Caco-2 (cell line): ENCODE measurements around the gene SHANK2. TPM values are rescaled to one million over a fixed set of nuclear protein-coding genes. Genes with fewer than 3 reads are reported as not detected.
A peak's percentile ranks its signal among the peaks of the same experiment; 100 is the strongest.

Source experiments
- BruUV-seq: library from RNA; stranded (reverse); fragments of 400-500 nt; replicated peaks from 2 replicates; lab custom pipeline; 2021; lab: Mats Ljungman, UMichigan
- CTCF ChIA-PET: fragments of 300-600 bp; sonication (Branson Sonifier 250); formaldehyde crosslinking; loops from one replicate; lab custom pipeline; 2022; ENCODE audit warnings: antibody characterized with exemption; lab: Charles Lee
- POLR2A ChIA-PET: fragments of 300-600 bp; sonication (Branson Sonifier 250); formaldehyde crosslinking; loops from one replicate; lab custom pipeline; 2022; ENCODE audit warnings: antibody characterized with exemption; lab: Charles Lee
- DNase-seq, 2 experiments: peaks; one replicate each; pipeline versions ENCODE4 v3.0.0 to v3.0.0-alpha.2; 2020 to 2022
- H3K27me3 ChIP-seq: replicated peaks from 2 replicates; pipeline ENCODE4 v1.6.0; 2011; ENCODE audit warnings: low read length; ENCODE audit not compliant: control insufficient read depth, insufficient read depth
- H3K36me3 ChIP-seq: 2 replicates; pipeline ENCODE4 v1.5.1; 2011; ENCODE audit warnings: low read length; ENCODE audit not compliant: control insufficient read depth, insufficient read depth
- H3K4me1 ChIP-seq: fragments of 250-450 bp; sonication (Bioruptor Pico); 2 replicates; pipeline ENCODE4 v1.5.1; 2020; ENCODE audit warnings: mild to moderate bottlenecking
- H3K4me3 ChIP-seq: 2 replicates; pipeline ENCODE4 v1.5.1; 2011; ENCODE audit warnings: low read depth, mild to moderate bottlenecking, control low read depth, low read length
- H3K9me3 ChIP-seq: fragments of 250-450 bp; sonication (Bioruptor Pico); 2 replicates; pipeline ENCODE4 v1.5.1; 2020; ENCODE audit warnings: mild to moderate bottlenecking, moderate library complexity
- H3K27ac Mint-ChIP-seq: one replicate; pipeline ENCODE4 v1.8.0; 2022; ENCODE audit warnings: mixed read lengths; ENCODE audit not compliant: unreplicated experiment
- H3K27me3 Mint-ChIP-seq: one replicate; pipeline ENCODE4 v1.8.0; 2022; ENCODE audit warnings: mixed read lengths; ENCODE audit not compliant: insufficient read depth, unreplicated experiment
- H3K36me3 Mint-ChIP-seq: one replicate; pipeline ENCODE4 v1.8.0; 2022; ENCODE audit warnings: mild to moderate bottlenecking, mixed read lengths; ENCODE audit not compliant: insufficient read depth, unreplicated experiment
- H3K4me1 Mint-ChIP-seq: one replicate; pipeline ENCODE4 v1.8.0; 2022; ENCODE audit warnings: low read depth, mixed read lengths; ENCODE audit not compliant: unreplicated experiment
- H3K4me3 Mint-ChIP-seq: one replicate; pipeline ENCODE4 v1.8.0; 2022; ENCODE audit warnings: mild to moderate bottlenecking, moderate library complexity, mixed read lengths; ENCODE audit not compliant: unreplicated experiment
- H3K9me3 Mint-ChIP-seq: one replicate; pipeline ENCODE4 v1.8.0; 2022; ENCODE audit warnings: mixed read lengths; ENCODE audit not compliant: unreplicated experiment
- CTCF ChIP-seq, 2 experiments: fragments of 200-600 bp in 1 of 2; IDR thresholded peaks; 1 replicate in 1 of 2; 2 replicates in 1 of 2; pipeline versions ENCODE4 v1.5.1 to v1.8.0; 2011 to 2022; ENCODE audit warnings: antibody characterized with exemption in 1 of 2, control low read depth in 1 of 2, inconsistent platforms in 1 of 2, low read depth in 1 of 2, low read length in 1 of 2, mild to moderate bottlenecking in 1 of 2, moderate library complexity in 1 of 2; ENCODE audit not compliant: insufficient read depth in 1 of 2, severe bottlenecking in 1 of 2, unreplicated experiment in 1 of 2
- intact Hi-C: fragments of 100-400 bp; cut with micrococcal nuclease; formaldehyde crosslinking; loops from one replicate; pipeline ENCODE4 v1.10.0; 2022; ENCODE audit not compliant: unreplicated experiment
- total RNA-seq: library from RNA; stranded (reverse); gene quantifications from 2 replicates; pipeline ENCODE4 v1.2.3, GENCODE V29; 2022

Gene SHANK2
- total RNA-seq, 1 experiment from 2014 or later, result 177 TPM

GRCh38 chr11:71209656-71210055 lies 42.7 kb downstream of the SHANK2 start:
- intact Hi-C loops, result no loop called here
- no TSS peak for BruUV-seq
- H3K27me3 ChIP-seq, result no peaks in the 10 kb centered on the region

GRCh38 chr11:71209181-71209580 lies 43.2 kb downstream of the SHANK2 start:
- ChIA-PET CTCF (no interaction called here), POLR2A (no interaction called here)
- peaks cover 35% of the 10 kb centered on the region for H3K4me1 Mint-ChIP-seq
- no peaks in the 10 kb centered on the region for H3K27me3 ChIP-seq
- H3K36me3 ChIP-seq, result peaks cover 15% of the 10 kb centered on the region
- H3K27ac Mint-ChIP-seq, result no peak overlapping the region
- intact Hi-C loops, result no loop called here
- no peaks in the 10 kb centered on the region for H3K9me3 Mint-ChIP-seq
- no peak overlapping the region for H3K4me3 ChIP-seq
- peaks cover 24% of the 10 kb centered on the region for H3K4me1 ChIP-seq
- peaks cover 95% of the 10 kb centered on the region for H3K36me3 Mint-ChIP-seq
- H3K4me3 Mint-ChIP-seq, result no peak overlapping the region
- BruUV-seq, result no TSS peak
- DNase-seq, result peak in 1 of 2 experiments; percentile 37
- peaks cover 14% of the 10 kb centered on the region for H3K9me3 ChIP-seq
- no peak for TF ChIP-seq CTCF (IDR thresholded peaks at IDR 0.05; ENCODE audit: insufficient read depth in 1 of 2, low read depth in 1 of 2, low read length in 1 of 2, severe bottlenecking in 1 of 2, unreplicated experiment in 1 of 2)
- H3K27me3 Mint-ChIP-seq, result no peaks in the 10 kb centered on the region

More at GRCh38 chr11:71209656-71210055, 42.7 kb downstream of the SHANK2 start:
- no peak for TF ChIP-seq CTCF (IDR thresholded peaks at IDR 0.05; ENCODE audit: insufficient read depth in 1 of 2, low read depth in 1 of 2, low read length in 1 of 2, severe bottlenecking in 1 of 2, unreplicated experiment in 1 of 2)
- Histone ChIP-seq H3K4me3 (no peak overlapping the region), H3K9me3 (peaks cover 14% of the 10 kb centered on the region), H3K36me3 (peaks cover 15% of the 10 kb centered on the region), H3K4me1 (peaks cover 24% of the 10 kb centered on the region)
- ChIA-PET CTCF (no interaction called here), POLR2A (no interaction called here)
- Mint-ChIP-seq H3K9me3 (no peaks in the 10 kb centered on the region), H3K36me3 (peaks cover 94% of the 10 kb centered on the region), H3K27me3 (no peaks in the 10 kb centered on the region), H3K27ac (no peak overlapping the region), H3K4me1 (peaks cover 38% of the 10 kb centered on the region), H3K4me3 (no peak overlapping the region)
- peak in 1 of 2 experiments; percentile 26 for DNase-seq

GRCh38 chr11:71208011-71208774 lies 44.2 kb downstream of the SHANK2 start:
- POLR2A ChIA-PET, result no interaction called here
- H3K27ac Mint-ChIP-seq, result peak overlapping the region; percentile 9

More at GRCh38 chr11:71208011-71208774, 44.2 kb downstream of the SHANK2 start:
- Mint-ChIP-seq H3K36me3 (peaks cover 96% of the 10 kb centered on the region), H3K27me3 (no peaks in the 10 kb centered on the region), H3K4me1 (peaks cover 28% of the 10 kb centered on the region), H3K9me3 (no peaks in the 10 kb centered on the region), H3K4me3 (no peak overlapping the region)
- DNase-seq, result peak in 1 of 2 experiments; percentile 34
- intact Hi-C loops, result no loop called here
- H3K9me3 ChIP-seq, result peaks cover 14% of the 10 kb centered on the region
- CTCF ChIA-PET, result no interaction called here
- peaks cover 24% of the 10 kb centered on the region for H3K4me1 ChIP-seq
- H3K36me3 ChIP-seq, result peaks cover 15% of the 10 kb centered on the region
- no peak overlapping the region for H3K4me3 ChIP-seq
- no peaks in the 10 kb centered on the region for H3K27me3 ChIP-seq
- no TSS peak for BruUV-seq
- no peak for TF ChIP-seq CTCF (IDR thresholded peaks at IDR 0.05; ENCODE audit: insufficient read depth in 1 of 2, low read depth in 1 of 2, low read length in 1 of 2, severe bottlenecking in 1 of 2, unreplicated experiment in 1 of 2)
